NCI-H82 treated with DMSO at 0.1 percent for 48 hours (cell line): ENCODE measurements around the gene SMCO4.
A peak's percentile ranks its signal among the peaks of the same experiment; 100 is the strongest.
"Not testable (repeated sequence)": the region's sequence is repeated elsewhere in the genome, so short reads cannot be mapped to it uniquely, and the experiment has no call there.

ENCODE experiments used
- DNase-seq: peaks from one replicate; lab custom pipeline; 2025; ENCODE audit not compliant: unreplicated experiment; lab: John Stamatoyannopoulos, UW

Gene SMCO4

GRCh38 chr11:93481279-93481678, 61.9 kb downstream of the SMCO4 start:
- no peak for DNase-seq

GRCh38 chr11:93480756-93481155, 62.4 kb downstream of the SMCO4 start:
- no peak for DNase-seq

GRCh38 chr11:93480256-93480655, 62.9 kb downstream of the SMCO4 start:
- no peak for DNase-seq

GRCh38 chr11:93478841-93479240, 64.3 kb downstream of the SMCO4 start:
- no peak for DNase-seq

- peak; percentile 58 for DNase-seq
Measured at GRCh38 chr11:93477684-93478234, 65.4 kb downstream of the SMCO4 start.

GRCh38 chr11:93476796-93477195, 66.4 kb downstream of the SMCO4 start:
- no peak for DNase-seq

- DNase-seq: no peak
Measured at GRCh38 chr11:93474123-93474522, 69.1 kb downstream of the SMCO4 start.

GRCh38 chr11:93468290-93468689, 74.9 kb downstream of the SMCO4 start:
- no peak for DNase-seq

- DNase-seq: no peak
Measured at GRCh38 chr11:93467054-93467453, 76.1 kb downstream of the SMCO4 start.

- no peak for DNase-seq
Measured at GRCh38 chr11:93464927-93465540, 78.2 kb downstream of the SMCO4 start.

- not testable (repeated sequence) for DNase-seq
Measured at GRCh38 chr11:93463666-93464065, 79.5 kb downstream of the SMCO4 start.

- DNase-seq: no peak
Measured at GRCh38 chr11:93458286-93458685, 84.9 kb downstream of the SMCO4 start.

GRCh38 chr11:93444617-93445073, 98.5 kb downstream of the SMCO4 start:
- DNase-seq: no peak

GRCh38 chr11:93443232-93443631, 100.0 kb downstream of the SMCO4 start:
- not testable (repeated sequence) for DNase-seq

GRCh38 chr11:93432247-93432646, 110.9 kb downstream of the SMCO4 start:
- DNase-seq: no peak
